ENCODE measurements around the gene FICD.

The FICD gene

GRCh38 chr12:108567406-108568337 is 52.6 kb downstream of the FICD start:
- DNase-seq: no peak

DNA sequence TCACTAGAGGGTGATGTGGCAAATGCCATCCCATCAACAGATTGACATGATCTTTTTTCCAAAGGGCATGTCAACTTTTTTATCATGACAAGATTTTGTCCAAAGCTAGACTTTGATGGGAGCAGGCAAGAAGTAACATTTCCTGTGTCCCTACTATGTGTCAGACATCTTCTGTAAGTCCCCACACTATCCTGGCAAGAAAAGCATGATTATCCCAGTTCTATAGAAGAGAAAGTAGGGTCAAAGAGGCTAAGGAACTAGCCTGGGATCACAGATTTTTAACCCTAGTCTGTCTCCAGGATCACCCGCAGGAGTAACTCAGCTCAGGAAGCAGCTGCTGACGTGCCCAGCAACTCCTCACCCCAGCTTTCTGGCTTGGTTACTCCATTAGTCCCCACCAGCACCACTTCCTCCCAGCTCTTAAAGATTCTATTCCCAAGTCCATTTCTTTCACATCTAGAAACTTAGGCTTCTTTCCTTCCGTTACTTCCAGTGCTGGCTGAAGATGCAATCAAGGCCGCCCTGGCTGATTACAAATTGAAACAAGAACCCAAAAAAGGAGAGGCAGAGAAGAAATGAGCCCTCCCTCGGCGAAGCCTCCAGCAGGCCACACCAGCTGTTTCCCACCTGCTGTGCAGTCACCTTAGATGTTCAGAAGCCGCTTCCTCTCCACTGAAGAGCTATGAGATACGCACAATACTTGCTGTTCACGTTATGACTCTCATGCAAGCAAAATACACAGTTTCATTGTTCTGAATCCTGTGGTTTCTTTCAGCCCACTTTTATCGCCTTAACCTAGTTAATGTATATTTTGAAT is 53.5 kb downstream of the FICD start:
- no peak for DNase-seq
